GM18520 (cell line): ENCODE measurements around the gene MRPL49.

Experiments used
- ATAC-seq: cut with Tn5 transposase; IDR thresholded peaks from one replicate; pipeline ENCODE4 v1.9.1; 2021; ENCODE audit not compliant: unreplicated experiment

The MRPL49 gene

DNA sequence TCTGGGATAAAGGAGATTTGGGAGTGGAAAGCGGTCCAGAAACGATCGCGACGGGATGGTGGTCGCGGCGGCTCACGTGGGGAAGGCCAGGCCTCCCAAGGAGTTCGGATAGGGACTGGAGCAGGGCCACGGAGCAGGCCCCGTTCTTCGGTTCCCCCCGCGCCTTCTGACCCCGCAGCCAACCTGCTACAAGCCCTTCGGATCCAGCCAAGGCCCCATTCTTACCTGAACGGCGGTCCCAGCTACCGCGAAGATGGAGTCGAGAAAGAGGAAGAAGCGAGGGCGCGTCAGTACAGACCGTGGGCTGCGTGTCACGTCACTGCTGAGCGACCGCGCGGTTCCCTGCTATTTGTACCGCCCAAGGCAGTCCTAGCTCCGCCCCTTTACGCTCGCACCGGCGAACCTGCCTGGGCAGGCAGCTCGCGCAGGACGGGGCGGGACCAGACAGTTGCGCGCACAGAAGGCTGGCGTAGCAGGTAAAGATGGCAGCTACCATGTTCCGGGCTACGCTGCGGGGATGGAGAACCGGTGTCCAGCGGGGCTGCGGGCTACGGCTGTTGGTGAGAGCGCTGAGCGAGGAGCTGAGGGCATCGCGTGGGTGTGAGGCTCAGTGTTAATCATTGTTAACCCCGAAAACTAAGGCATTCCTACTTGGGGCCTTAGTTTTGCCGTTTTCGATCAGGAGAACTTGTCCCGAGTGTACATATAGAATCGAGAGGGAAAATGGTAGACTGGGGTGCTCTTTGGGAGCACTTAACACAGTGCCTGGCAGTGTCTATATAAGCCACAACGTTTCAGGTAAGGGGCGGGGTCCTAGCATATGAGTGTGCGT is at the start of gene MRPL49, which contains the start of gene FAU:
Gene MRPL49 (plus strand): TSS at position 457 of the 832 bp plus-strand sequence. CDS start 26 bp downstream, at position 483.
Gene FAU (minus strand): TSS at position 270 of the 832 bp plus-strand sequence. CDS start 321 bp downstream, outside the sequence.
- ATAC-seq, result peak; percentile 63

DNA sequence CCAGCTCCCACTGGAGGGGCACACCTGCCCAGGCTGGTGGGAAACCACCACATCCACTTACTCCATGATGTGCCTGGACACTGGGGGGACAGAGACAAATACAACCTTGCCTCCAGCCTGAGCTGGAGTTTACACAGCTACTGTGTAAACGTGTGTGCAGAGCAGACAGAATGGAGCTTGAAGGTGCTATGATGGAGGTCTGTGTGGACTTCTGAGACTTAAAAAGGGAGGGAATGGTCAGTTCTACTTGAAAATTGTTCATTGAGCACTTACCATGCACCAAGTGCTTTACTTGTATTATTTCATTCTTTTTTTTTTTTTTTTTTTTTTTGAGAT is 49.5 kb upstream of the MRPL49 start:
- no peak for ATAC-seq

DNA sequence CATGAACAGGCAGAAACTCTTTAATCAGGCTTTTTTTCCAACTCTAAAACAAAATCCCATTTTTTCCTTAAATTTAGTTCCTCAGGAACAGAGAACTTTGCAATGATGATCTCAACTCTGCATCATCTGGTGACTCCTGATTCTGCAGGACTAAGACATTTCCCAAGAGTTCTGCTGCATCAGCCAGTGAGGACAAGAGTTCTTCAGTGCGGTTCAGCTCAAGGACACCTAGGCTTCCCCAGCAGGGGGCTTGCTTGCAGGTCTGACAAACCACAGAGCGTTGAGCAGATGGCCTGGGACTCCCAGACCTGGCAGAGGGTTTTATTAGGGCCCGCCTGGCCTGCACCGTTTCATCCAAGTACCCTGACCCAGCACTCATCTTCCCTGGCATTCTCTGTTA is 44.7 kb upstream of the MRPL49 start:
- no peak for ATAC-seq

DNA sequence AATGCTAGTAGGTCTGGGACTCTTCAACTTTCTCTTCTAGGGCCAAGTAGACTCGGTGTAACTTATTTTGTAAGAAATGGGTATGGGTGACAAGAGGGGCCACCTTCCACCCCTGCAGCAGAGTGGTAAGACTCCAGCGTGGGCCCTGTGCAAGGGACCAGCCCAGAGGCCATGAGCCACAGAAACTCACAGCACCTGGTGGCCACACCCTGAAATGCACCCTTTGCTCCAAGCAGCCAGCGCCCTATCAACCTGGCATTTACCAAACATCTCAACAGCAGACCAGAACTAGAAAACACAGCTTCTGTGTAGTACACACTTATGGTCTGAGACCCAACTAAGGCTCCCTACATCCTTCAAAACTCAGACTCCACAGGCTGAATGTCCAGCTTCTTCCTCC is 44.0 kb upstream of the MRPL49 start:
- no peak for ATAC-seq

DNA sequence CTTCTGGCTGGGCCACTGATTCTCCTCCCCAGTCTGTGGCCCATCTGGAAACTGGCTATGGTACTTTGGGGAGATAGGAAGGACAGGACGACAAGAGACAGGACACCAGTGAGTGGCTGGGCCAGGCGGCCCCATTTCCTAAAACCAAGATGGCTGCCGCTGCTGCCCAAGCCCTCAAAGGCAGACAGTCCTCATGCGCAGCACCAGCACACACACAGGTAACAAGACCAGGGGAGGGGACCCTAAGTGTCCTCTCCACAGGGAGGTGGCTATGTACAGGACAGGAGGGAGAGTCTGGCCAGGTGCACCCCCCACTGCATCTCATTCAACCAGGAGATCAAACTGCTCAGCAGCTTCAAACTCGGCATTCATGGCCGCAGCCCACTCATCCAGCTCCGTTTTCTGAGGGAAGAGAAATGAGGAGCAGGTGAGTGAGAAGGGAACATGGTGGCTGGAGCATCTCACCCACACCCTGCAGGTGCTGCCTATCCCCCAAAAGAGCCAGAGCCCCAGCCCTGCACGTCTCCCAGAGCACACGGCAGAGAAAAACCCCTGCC is 43.3 kb upstream of the MRPL49 start:
- no peak for ATAC-seq

DNA sequence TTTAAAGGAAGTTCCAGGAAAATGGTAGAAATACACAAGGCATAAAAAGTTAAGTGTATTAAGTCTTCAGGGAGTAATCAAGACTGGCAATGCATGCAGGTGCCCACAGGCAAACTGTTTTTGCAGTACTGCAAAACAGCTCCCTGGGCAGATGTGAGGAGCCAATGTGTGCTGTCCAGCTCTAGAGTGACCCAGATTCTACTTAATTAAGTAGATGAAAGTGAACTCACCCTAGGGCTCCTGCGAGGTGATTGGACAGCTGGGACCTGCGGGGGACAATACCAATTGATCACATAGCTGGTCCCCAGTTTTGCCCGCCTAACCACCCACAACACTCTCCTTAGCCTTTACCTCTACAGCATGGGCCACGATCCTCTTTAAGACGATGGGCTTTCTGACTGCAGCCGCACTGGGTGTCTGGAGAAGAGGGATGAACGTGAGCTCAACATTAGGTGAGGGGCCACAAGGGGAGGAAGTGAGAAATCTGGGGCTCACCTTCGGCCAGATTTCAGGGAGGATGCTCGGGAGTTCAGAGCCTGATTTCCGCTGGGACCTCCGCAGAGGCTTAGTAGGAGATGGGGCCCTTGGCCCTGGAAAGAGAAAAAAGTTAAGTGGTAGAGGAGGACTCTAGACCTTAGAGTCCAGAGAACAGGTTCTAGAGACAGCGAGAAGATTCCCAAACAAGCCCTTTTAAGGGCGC is 38.8 kb upstream of the MRPL49 start:
- no peak for ATAC-seq

DNA sequence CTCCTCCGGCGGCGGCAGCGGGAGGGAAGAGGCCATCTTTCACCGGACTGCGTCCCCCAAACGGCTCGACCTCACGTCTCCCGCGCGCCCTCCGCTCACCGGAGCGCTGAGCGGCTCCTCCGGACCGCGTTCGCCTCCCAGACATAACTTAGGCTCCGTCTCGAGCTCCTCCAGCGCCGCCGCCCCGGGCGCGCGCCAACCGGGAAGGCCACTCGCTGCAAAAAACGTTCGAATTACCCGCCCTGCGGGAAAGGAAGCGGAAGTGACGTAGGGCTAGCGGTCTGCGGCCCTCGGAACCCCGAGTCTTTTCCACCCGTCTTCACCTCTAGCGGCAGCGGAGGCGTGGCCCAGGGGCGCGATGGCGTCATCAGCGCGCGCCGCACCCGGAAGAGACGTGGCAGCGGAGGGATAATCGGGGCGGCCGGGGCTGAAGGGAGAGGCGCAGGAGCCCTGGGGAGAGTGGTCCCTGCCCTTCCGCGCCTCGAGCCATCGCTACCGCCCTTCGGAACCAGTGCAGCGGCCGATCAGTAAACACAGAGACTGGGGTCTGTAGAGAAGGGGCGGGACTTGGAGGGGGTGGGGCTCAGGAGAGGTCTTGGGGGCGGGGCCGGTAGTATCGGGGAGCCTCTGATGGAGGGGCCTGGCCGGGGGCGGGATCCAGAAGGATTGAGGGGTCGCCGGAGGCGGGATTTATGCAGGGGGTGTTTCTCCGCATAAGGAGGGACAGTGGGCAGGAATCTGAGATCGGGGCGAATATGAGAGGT is 38.1 kb upstream of the MRPL49 start, which contains the start of the genes CDCA5 and ZFPL1:
Gene CDCA5 (minus strand): TSS at position 207 of the 764 bp plus-strand sequence. CDS start 62 bp downstream, at position 145.
Gene ZFPL1 (plus strand): TSS at position 389 of the 764 bp plus-strand sequence. CDS start 477 bp downstream, outside the sequence.
- ATAC-seq, result peak; percentile 75

DNA sequence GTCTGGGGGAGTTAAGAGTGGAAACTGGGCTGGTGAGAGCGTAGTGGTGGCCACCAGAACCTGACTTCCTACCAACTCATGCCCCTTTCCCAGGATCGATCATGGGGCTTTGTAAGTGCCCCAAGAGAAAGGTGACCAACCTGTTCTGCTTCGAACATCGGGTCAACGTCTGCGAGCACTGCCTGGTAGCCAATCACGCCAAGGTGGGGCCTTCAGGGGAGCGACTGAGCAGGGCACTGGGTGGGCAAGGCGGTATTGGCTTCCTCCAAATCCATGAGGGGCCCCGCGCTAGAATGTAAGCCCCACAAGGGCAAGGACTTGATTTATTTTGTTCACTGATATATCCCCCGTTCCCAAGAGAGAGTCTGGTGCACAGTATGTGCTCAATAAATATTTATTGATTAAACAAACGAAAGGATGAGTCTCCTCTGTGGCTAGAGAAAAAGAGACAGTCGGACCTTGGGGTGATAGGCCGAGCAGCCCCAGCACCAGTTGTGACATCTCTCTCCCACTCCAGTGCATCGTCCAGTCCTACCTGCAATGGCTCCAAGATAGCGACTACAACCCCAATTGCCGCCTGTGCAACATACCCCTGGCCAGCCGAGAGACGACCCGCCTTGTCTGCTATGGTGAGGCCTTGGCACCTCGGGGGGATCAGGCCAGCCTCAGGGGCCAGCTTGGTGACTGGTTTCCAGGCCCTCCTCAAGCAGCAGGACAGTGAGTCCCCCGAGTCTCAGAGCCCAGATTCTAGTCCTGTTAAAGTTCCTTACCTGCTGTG is 37.3 kb upstream of the MRPL49 start:
- ATAC-seq, result no peak

DNA sequence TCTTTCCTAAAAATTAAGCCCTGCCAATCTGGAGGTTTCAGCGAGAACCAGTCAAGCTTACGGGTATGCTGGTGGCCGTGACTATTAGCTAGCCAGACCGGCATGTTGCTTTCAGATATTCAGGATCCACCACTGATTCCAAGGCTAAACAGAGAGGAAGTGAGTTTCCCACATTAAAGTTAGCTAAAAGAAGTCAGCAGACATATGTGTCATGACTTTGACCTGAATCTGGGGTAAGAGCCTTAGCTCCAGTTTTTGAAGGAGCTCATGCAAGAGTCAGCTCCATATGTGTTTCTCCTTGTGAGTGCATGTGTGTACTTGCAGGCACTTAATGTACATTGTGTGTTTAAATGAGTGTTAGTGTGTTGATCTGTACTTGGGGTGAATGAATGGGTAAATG is 36.7 kb upstream of the MRPL49 start:
- no peak for ATAC-seq

DNA sequence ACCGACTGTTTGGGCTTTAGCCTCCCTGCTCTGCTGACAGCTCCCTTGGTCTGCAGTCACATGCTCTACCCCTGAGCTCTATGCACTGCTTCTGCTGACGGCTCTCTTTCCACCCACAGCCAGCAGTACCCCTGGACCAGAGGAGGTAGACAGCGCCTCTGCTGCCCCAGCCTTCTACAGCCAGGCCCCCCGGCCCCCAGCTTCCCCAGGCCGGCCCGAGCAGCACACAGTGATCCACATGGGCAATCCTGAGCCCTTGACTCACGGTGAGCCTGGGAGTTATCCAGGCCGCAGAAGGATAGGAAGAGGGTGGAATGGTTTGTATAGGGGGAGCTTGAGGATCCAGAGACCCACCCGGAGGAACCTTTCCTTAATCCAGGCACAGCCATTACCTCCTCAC is 35.3 kb upstream of the MRPL49 start:
- ATAC-seq, result no peak

DNA sequence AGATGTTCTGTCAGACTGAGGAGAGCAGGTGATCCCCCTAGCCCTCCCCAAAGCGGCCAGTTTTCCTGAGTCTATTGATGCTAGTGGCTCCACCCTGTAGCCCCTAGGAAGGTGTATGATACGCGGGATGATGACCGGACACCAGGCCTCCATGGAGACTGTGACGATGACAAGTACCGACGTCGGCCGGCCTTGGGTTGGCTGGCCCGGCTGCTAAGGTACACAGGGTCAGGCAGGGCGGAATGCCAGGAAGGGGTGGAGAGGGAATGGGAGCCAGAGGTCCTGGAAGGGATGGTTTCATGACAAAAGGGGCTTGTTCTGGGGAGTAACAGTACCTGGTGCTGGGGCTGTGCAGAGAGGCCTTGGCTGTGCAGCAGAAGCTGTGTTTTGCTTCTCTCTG is 34.9 kb upstream of the MRPL49 start:
- ATAC-seq, result no peak

DNA sequence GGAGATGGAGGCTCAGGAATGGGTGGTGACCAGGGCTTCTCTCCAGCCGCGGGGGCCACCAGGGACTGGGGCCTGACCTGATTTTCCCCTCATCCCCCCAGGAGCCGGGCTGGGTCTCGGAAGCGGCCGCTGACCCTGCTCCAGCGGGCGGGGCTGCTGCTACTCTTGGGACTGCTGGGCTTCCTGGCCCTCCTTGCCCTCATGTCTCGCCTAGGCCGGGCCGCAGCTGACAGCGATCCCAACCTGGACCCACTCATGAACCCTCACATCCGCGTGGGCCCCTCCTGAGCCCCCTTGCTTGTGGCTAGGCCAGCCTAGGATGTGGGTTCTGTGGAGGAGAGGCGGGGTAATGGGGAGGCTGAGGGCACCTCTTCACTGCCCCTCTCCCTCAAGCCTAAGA is 34.3 kb upstream of the MRPL49 start:
- ATAC-seq, result no peak

DNA sequence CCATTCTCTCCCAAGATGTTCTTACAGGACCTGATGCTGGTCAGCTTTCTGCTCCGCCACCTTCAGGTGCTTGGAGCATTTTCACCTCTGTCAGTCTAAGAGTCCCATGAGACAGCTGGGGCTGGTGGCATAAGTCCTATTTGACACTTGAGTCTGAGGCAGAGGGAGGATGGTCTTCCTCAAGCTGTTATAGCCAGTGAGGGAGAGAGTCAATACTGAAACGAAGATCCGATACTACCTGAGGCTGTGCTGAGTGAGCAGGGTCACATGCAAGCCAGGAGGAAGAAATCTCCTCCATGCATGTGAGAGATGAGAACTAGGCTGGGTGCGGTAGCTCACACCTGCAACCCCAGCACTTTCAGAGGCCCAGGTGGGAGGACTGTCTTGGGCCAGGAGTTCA is 32.5 kb upstream of the MRPL49 start:
- no peak for ATAC-seq

DNA sequence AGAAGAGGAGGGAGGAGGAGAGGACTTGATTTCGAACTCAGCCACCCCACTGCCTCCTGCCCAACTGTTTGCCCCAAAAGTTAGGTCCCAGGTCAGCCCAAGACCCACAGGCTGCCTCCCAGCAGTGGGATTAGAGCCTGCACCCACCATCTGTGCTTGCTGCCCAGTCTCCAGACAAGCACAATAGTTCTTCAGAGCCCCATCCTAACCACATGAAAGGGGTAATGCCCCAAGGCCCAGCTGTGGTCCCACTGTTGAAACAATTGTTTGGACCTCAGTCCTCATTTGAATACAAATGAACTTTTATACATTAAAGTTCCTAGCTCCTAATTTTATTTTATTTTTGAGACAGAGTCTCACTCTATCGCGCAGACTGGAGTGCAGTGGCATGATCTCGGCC is 31.5 kb upstream of the MRPL49 start:
- no peak for ATAC-seq

DNA sequence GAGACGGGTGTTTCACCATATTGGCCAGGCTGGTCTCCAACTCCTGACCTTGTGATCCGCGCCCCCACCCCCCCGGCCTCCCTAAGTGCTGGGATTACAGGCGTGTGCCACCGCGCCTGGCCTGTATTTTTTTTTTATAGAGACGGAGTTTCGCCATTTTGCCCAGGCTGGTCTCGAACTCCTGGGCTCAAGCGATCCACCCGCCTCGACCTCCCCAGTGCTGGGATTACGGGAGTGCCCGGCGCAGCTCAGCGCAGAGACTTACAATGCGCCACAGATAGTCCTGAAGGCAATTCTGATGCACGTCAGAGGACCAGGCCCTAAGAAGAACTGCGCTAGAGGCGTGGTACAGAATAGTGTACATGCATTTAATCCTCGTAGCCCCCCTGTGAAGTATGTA is 26.7 kb upstream of the MRPL49 start:
- no peak for ATAC-seq

DNA sequence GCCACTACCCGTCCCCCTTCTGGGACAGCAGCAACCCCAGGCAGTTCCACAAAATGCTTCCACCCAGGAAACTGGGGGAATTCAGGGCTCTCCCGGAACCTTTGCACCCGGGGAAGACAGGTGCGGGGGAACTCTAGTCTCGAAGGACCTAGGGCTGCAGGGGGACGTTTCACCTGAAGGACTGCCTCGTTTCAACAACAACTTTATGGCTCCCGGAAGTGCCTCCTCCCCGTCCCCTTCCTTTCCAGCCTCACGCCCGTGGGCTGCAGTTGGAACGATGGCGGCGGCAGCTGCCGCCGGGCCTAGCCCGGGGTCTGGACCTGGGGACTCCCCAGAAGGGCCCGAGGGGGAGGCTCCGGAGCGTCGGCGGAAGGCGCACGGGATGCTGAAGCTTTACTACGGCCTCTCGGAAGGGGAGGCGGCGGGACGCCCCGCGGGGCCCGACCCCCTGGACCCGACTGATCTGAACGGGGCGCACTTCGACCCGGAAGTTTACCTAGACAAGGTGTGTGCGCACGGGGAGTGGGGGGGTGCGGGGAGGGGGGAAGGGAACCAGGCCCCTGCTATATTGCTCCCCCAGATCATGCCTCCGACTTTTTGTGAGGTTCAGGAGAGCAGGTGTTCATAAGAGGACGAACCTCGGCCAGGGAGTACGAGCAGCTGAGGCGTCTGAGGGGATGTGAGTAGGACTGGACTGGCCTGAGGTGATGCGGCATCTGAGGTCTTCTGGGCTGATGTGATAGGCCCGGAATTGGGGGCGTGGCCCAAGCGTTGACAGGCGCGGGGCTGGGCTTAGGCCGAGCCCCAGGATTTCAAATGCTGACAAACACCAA is 25.9 kb upstream of the MRPL49 start, which contains the start of gene VPS51:
Gene VPS51 (plus strand): TSS at position 241 of the 833 bp plus-strand sequence. CDS start 37 bp downstream, at position 278.
- ATAC-seq, result peak; percentile 59

DNA sequence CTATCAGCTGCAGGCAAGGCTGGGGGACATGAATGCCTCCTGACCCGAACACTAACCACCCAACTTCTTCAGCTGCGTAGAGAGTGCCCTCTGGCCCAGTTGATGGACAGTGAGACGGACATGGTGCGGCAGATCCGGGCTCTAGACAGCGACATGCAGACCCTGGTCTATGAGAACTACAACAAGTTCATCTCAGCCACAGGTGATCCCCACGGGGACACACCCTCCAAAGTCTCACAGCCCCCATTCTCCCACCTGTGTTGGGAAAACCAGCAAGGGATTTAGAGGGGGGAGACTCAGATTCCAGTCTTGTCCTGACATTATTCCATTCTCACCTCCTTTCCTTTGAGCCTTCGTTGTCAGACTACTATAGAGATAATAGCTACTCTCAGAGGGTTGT is 25.2 kb upstream of the MRPL49 start:
- no peak for ATAC-seq

DNA sequence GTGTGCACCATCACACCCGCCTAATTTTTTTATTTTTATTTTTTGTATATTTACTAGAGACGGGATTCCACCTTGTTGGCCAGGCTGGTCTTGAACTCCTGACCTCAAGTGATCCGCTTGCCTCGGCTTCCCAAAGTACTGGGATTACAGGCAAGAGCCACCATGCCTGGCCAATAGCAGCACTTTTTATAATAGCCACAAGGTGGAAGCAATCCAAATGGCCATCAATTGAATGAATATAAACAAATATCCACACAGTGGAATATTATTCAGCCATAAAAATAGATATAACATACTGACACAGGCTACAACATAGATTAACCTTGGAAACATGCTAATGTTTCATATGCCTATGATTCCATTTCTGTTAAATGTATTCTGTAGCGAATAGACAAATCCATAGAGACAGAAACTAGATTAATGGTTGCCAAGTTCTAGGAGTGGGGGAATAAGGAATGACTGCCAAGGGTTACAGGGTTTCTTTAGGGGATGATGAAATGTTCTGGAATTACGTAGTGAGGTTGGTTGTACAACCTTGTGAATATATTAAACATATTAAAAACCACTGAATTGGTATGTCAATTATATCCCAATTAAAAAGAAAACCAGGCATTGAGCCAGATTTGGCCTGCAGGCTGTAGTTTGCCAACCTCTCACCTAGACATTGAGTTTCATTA is 21.3 kb upstream of the MRPL49 start:
- ATAC-seq, result no peak
